AG04449 (cell line): ENCODE measurements around the gene CXorf65.

Source experiments
- CTCF ChIA-PET: fragments of 350-600 bp; formaldehyde crosslinking; extraction: SDS; loops from one replicate; lab custom pipeline; 2021; ENCODE audit warnings: antibody characterized with exemption; lab: Yijun Ruan, JAX
- POLR2A ChIA-PET: fragments of 400-600, 350-600 bp; formaldehyde crosslinking; extraction: SDS; loops from one replicate; lab custom pipeline; 2020; ENCODE audit warnings: antibody characterized with exemption, inconsistent platforms; lab: Yijun Ruan, JAX
- DNase-seq: peaks from one replicate; pipeline ENCODE4 v3.0.0-alpha.2; 2010; ENCODE audit warnings: low read depth, low spot score
- H3K4me3 ChIP-seq: 2 replicates; pipeline ENCODE4 v1.5.1; 2011; ENCODE audit warnings: low read depth, mild to moderate bottlenecking, control low read depth, low read length
- TF ChIP-seq, protein P1 (sequence below): IDR thresholded peaks from one replicate; pipeline ENCODE4 v1.5.1; 2011; ENCODE audit warnings: mild to moderate bottlenecking, moderate library complexity, low read length, control low read depth, inconsistent platforms; ENCODE audit not compliant: insufficient read depth; ENCODE audit errors: missing control alignments

CXorf65 gene

DNA sequence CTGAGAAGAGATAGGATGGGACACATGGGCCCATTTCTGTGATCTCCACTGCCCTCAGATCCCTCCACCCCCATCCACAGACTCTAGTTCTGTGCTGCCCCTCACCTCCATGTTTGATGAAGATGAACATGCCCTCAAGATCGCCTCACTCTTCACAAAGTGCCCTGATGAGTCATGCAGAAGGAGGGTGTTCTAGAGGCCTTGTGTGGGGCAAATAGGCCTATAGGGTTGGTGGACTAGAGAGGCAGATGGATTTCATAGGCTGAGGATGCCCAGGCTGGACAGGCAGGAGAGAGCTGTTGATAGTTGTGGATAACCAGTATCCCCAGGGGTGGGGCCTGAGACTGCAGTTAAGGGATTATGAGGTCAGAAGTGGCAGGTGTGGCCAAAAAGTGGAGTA lies at the start of gene CXorf65:
Gene CXorf65, minus strand, starts transcription at position 314 of the 400 bp plus-strand sequence. Its CDS starts 184 bp downstream, at position 130.
- CTCF ChIA-PET, result no interaction called here
- DNase-seq, result no peak
- H3K4me3 ChIP-seq, result no peak within 1 kb of the TSS
- POLR2A ChIA-PET, result no interaction called here
- TF ChIP-seq, protein P1, sequence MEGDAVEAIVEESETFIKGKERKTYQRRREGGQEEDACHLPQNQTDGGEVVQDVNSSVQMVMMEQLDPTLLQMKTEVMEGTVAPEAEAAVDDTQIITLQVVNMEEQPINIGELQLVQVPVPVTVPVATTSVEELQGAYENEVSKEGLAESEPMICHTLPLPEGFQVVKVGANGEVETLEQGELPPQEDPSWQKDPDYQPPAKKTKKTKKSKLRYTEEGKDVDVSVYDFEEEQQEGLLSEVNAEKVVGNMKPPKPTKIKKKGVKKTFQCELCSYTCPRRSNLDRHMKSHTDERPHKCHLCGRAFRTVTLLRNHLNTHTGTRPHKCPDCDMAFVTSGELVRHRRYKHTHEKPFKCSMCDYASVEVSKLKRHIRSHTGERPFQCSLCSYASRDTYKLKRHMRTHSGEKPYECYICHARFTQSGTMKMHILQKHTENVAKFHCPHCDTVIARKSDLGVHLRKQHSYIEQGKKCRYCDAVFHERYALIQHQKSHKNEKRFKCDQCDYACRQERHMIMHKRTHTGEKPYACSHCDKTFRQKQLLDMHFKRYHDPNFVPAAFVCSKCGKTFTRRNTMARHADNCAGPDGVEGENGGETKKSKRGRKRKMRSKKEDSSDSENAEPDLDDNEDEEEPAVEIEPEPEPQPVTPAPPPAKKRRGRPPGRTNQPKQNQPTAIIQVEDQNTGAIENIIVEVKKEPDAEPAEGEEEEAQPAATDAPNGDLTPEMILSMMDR, result no peak

- H3K4me3 ChIP-seq, result no peak overlapping the region
- TF ChIP-seq, protein P1, result no peak
- DNase-seq, result no peak
- ChIA-PET POLR2A (no interaction called here), CTCF (no interaction called here)
Measured at GRCh38 chrX:71154641-71155040, 48.1 kb upstream of the CXorf65 start.

DNA sequence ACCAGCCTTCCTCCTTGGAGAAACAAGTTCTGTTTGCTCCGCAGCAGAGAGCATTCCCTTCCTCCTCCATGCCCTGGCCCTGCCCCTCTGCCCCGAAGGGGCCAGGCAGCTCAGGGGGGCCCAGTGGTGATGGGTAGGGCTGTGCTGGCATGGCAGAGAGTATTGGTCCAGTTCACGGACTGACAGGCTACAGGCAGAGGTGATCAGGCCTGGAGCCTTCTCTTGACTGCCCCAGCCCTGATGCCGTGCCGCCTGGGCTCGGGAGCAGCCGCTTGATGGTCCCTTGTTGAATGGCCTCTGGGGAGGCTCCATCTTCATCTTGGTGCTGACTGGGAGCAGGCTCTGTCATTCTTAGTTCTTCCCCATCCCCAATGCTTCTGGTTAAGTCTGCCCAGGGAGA lies 47.7 kb upstream of the CXorf65 start:
- no peak for DNase-seq
- ChIA-PET CTCF (no interaction called here), POLR2A (no interaction called here)
- TF ChIP-seq, protein P1, result no peak
- H3K4me3 ChIP-seq, result no peak overlapping the region

DNA sequence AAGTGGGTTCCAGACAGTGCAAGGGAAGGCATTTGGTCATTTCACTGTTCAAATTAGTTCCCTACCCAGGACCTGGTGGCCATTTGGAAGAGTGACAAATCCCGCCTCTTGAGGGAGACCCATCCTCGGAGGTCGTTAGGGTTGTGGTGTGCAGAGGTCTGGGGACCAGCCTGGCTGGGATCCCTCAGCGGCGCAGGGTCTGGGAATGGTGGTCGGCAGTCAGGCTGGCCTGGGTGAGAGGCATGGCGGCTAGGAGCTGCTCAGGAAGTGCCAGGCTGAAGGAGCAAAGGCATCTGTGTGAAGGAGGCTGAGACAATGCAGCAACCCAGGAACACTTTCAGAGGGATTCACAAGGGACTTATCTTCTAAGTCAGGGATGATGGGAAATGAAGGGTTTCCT lies 44.8 kb upstream of the CXorf65 start:
- POLR2A ChIA-PET, result no interaction called here
- CTCF ChIA-PET, result no interaction called here
- TF ChIP-seq, protein P1, result no peak
- H3K4me3 ChIP-seq, result no peak overlapping the region
- no peak for DNase-seq

DNA sequence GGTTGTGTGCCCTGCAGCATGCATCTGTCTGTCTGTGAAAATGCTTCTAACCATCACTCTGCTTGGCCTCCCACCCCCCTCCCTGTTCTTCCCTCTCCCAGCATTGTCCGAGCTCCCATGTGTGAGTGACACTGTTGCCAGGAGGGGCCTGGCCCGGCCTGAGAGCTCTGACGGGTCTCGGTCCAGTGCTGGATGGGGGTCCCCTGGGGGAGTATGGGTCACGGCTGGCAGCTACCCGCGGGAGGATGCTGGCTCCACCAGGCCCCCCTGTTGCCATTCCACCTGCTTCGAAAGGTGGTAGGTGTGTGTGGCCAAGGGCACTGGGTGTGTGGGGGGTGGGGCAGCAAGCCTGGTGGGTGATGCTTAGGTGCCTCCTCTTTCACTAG lies 41.7 kb upstream of the CXorf65 start:
- no peak for DNase-seq
- H3K4me3 ChIP-seq, result no peak overlapping the region
- POLR2A ChIA-PET, result no interaction called here
- CTCF ChIA-PET, result interaction anchor here (1.3 kb wide), 1 partner anchor 19 kb away, joined by 4 read pairs; no protein-coding TSS in a partner anchor
- TF ChIP-seq, protein P1, result no peak

GRCh38 chrX:71147496-71148277 lies 41.1 kb upstream of the CXorf65 start:
- no peak overlapping the region for H3K4me3 ChIP-seq
- POLR2A ChIA-PET, result no interaction called here
- no peak for DNase-seq
- TF ChIP-seq, protein P1, result no peak
- CTCF ChIA-PET, result interaction anchor here (1.3 kb wide), 1 partner anchor 19 kb away, joined by 4 read pairs; no protein-coding TSS in a partner anchor
